ENCODE data around the gene DOCK1. TPM values are rescaled to one million over a fixed set of nuclear protein-coding genes. Genes with fewer than 3 reads are reported as not detected.

The DOCK1 gene
- total RNA-seq, 1 donor, result 0.42 TPM

DNA sequence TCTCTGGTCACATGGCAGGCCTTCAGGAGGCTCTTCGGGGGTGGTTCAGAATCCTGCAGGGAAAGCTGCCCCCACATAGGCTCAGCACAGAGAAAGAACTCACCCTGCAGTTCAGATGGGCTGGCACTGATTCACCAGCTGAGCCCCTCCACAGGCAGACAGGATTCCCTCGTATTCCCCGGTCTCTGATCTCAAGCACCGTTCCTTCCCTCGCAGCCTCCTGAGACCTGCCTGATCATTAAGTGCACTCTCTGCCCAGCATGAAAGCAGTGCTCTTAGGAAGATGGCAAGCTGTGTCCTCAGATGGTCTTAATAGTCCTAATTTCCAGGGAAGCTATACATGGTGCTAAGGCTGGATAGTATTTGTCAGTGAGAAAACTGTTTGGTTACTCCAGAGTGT lies 565.7 kb downstream of the DOCK1 start:
- H3K4me3 ChIP-seq (ENCODE audit: low read length), result no peak overlapping the region
- H3K4me1 ChIP-seq (ENCODE audit: insufficient read depth, low read length), result no peaks in the 10 kb centered on the region
- no peaks in the 10 kb centered on the region for H3K9me3 ChIP-seq (ENCODE audit: low read depth, low read length)
- H3K27me3 ChIP-seq (ENCODE audit: insufficient read depth, low read length), result no peaks in the 10 kb centered on the region

DNA sequence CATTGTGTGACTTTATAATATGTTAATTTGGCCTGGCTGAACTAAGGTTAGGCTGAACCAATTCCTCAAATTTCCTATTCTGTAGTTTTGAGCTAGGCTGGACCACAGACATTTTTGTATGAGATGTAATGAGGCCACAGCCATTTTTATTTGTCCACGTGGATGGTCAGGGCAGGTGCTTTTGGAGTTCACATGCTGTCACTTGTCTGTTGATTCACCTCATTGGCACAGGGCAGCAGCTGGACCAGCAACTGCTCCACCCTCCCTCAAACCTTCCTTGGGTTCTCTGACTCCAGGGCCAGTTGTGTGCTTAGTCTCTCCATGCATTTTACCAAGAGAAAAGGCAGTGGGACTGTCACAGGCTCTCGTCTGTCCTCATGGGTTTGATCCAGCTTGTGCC lies 567.7 kb downstream of the DOCK1 start:
- H3K9me3 ChIP-seq (ENCODE audit: low read depth, low read length), result no peaks in the 10 kb centered on the region
- no peaks in the 10 kb centered on the region for H3K4me1 ChIP-seq (ENCODE audit: insufficient read depth, low read length)
- no peaks in the 10 kb centered on the region for H3K27me3 ChIP-seq (ENCODE audit: insufficient read depth, low read length)
- H3K4me3 ChIP-seq (ENCODE audit: low read length), result no peak overlapping the region

DNA sequence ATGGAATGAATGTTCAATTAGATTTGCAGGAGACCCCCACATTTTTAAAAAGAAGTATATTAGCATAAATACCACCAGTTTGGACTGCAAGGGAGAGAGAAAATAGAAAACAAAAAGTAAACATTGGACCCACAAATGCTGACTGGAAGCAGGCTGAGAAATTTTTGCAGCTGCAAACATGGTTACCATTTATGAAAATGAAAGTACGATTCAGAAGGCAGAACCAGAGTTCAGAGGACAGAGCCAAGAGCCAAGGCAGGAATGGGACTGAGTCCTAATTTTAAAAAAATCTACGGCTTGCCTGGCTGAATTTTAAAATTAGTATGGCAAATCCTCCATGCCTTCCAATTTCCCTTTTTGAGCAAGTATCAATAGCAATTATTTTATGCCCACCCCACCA lies 569.3 kb downstream of the DOCK1 start:
- H3K27me3 ChIP-seq (ENCODE audit: insufficient read depth, low read length), result no peaks in the 10 kb centered on the region
- no peaks in the 10 kb centered on the region for H3K9me3 ChIP-seq (ENCODE audit: low read depth, low read length)
- no peak overlapping the region for H3K4me3 ChIP-seq (ENCODE audit: low read length)
- no peaks in the 10 kb centered on the region for H3K4me1 ChIP-seq (ENCODE audit: insufficient read depth, low read length)

DNA sequence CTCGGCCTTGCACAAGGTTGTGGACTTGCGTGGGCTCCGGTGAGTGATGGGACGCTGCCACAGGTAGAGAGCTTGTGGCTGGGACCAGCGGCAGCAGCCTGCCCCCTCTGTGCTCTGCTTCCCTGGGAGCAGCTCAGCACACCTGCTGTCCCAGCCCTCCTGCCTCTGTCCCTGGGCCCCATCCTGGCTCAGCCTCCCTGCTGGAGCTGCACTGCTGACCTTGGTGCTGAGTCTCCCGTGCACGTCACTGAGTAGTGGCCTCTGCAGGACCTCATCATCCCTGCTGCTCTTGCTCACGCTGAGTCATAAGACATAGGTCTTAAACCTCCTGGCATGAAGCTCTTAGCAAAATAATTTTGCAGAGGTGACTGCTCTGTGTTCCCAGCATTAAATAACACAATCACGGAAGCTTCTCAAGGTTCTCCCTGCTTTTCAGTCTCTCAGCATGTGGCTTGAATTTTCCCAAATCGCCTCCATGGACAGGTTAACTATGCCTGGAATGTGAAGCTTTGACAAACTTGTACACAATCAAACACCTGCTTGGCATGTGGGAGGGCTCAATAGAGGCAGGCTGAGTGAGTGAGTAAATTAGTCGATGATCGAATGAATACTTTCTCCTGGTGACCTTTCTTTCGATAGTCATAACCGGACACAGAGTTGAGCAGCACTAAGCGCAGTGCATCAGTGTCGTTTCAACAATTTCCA lies 580.1 kb downstream of the DOCK1 start:
- no peaks in the 10 kb centered on the region for H3K27me3 ChIP-seq (ENCODE audit: insufficient read depth, low read length)
- no peaks in the 10 kb centered on the region for H3K4me1 ChIP-seq (ENCODE audit: insufficient read depth, low read length)
- H3K9me3 ChIP-seq (ENCODE audit: low read depth, low read length), result no peaks in the 10 kb centered on the region
- no peak overlapping the region for H3K4me3 ChIP-seq (ENCODE audit: low read length)

DNA sequence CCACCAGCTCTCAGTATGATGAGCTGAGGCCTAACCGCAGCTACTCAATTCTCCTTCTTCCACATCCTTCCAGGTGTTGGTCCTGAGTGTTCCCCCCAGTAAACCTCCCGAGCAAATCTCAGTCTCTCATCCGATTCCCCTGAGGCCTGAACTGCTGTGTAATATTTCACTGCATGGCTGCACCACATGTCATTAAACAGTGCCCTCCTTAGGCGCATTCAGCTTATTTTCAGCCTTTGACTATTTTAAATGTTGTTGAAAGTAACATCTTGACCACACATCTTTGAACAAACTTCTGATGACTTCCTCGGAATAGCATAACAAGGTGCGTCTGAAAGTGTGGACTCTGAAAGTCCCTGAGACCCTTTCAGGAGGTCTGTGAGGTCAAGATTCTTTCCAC lies 581.1 kb downstream of the DOCK1 start:
- Histone ChIP-seq H3K9me3 (ENCODE audit: low read depth, low read length) (no peaks in the 10 kb centered on the region), H3K27me3 (ENCODE audit: insufficient read depth, low read length) (no peaks in the 10 kb centered on the region), H3K4me1 (ENCODE audit: insufficient read depth, low read length) (no peaks in the 10 kb centered on the region), H3K4me3 (ENCODE audit: low read length) (no peak overlapping the region)

DNA sequence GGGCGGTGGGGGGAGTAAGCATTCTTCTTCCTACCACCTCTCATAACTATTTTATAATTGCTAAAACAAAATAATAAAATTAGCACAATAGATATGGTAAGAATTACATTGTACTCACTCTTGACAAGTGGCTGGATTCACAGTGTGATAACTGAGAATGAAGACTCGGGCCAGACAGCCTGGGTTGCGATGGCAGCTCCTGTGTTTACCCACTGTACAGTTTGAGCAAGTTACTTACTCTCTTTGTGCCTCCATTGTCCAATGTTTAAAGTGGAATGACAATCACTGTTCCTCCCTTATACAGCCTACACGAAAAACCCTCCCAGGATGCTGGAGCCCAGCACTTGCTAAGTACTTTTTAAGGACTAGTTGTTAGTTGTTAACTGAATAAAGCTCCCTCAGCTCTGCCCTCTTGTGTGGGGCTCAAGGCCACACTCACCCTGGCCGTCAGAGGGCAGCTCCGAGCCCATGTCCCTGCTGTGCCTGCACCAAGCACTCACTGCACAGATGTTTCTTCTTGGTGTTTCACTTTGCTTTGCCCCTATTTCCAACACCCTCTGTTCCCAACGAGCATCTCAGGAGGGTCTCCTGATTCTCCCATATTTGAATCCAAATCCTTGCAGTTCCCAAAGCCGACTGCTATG lies 587.5 kb downstream of the DOCK1 start:
- Histone ChIP-seq H3K9me3 (ENCODE audit: low read depth, low read length) (no peaks in the 10 kb centered on the region), H3K4me3 (ENCODE audit: low read length) (no peak overlapping the region), H3K4me1 (ENCODE audit: insufficient read depth, low read length) (no peaks in the 10 kb centered on the region), H3K27me3 (ENCODE audit: insufficient read depth, low read length) (no peaks in the 10 kb centered on the region)

DNA sequence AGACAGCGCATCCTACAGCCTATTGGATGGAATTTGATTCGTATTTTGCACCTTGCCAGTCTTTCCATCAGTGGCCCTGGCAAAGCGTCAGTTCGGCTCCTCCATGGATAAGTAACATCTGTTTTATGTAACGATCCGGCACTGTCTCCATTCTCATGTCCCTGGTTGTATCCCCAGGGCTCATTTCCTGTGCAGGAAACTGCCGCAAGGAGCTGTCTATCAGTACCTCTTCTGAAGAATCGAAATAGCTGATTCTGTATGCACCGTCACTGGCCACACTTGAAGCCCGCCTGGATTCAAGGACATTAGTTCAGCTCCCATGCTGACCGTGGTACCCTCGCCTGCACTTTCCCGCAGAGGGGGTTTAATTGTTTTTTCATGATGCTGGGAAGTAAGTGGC lies 590.8 kb downstream of the DOCK1 start:
- Histone ChIP-seq H3K4me1 (ENCODE audit: insufficient read depth, low read length) (no peaks in the 10 kb centered on the region), H3K4me3 (ENCODE audit: low read length) (no peak overlapping the region), H3K27me3 (ENCODE audit: insufficient read depth, low read length) (no peaks in the 10 kb centered on the region), H3K9me3 (ENCODE audit: low read depth, low read length) (no peaks in the 10 kb centered on the region)

DNA sequence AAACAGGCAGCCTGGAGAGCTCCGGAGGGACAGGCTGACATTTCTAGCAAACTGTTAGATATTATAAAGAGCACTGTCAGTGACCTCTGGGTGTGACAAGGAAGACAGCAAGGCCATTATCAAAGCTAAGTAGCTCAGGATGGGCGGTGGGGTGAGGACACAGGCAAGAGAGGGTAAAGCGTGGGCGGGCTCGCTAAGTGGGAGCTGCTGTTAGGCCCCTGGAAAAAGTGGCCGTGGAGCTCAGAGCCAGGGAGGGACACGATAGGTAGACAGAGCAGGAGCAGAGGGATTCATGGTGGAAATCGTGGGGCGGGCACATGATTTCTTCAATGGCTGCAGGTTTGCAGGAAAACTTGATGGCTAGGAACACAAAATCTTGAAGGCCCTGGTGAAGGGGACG lies 592.5 kb downstream of the DOCK1 start:
- no peak overlapping the region for H3K4me3 ChIP-seq (ENCODE audit: low read length)

DNA sequence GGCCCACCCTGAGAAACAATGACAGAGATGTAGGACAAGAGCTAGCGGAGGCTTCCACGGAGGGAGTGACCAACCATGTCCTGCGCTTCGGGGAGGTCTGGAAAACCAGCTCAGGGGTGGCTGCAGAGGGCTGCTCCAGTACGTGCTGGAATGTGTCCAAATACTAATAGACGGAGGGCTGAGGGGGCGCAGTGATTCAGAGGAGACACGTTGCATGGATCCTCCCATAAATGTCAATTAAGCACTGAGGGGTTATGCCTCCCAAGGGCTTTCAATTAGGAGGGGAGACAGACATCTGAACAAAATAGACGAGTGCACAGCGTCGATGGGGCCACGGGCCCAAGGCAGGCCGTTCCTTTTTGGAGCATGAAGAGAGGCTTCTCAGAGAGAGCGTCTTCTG lies 592.9 kb downstream of the DOCK1 start:
- Histone ChIP-seq H3K27me3 (ENCODE audit: insufficient read depth, low read length) (no peaks in the 10 kb centered on the region), H3K4me1 (ENCODE audit: insufficient read depth, low read length) (no peaks in the 10 kb centered on the region), H3K4me3 (ENCODE audit: low read length) (no peak overlapping the region), H3K9me3 (ENCODE audit: low read depth, low read length) (no peaks in the 10 kb centered on the region)

More for the DNA sequence above, 592.5 kb downstream of the DOCK1 start:
- no peaks in the 10 kb centered on the region for H3K9me3 ChIP-seq (ENCODE audit: low read depth, low read length)
- no peaks in the 10 kb centered on the region for H3K27me3 ChIP-seq (ENCODE audit: insufficient read depth, low read length)
- H3K4me1 ChIP-seq (ENCODE audit: insufficient read depth, low read length), result no peaks in the 10 kb centered on the region

DNA sequence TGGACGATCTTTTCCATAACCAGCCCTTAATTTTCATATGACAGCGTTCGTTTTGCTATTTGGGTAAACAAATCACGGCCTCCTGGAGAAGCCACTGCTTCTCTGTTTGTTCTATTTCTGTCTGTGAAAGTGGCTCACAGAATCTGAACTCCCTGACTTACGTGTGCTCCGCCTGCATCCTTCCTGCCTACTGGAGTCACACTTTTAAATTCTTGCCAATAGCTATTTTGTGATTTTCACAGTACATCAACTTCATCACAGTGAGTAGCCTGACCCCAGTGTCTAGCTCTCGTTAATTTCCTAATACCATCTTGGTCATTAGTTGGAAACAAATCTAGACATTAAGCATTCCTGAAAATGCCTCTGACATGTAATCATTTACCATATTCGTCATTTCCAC lies 594.9 kb downstream of the DOCK1 start:
- Histone ChIP-seq H3K9me3 (ENCODE audit: low read depth, low read length) (no peaks in the 10 kb centered on the region), H3K27me3 (ENCODE audit: insufficient read depth, low read length) (no peaks in the 10 kb centered on the region), H3K4me3 (ENCODE audit: low read length) (no peak overlapping the region), H3K4me1 (ENCODE audit: insufficient read depth, low read length) (no peaks in the 10 kb centered on the region)

Other genes starting within 250 kb of the DOCK1 start
- gene C10orf90, start 234.7 kb upstream of the DOCK1 start, total RNA-seq, result not detected

Measured in mononuclear cell (primary cell).